ENCODE data around the gene SLC9A1.

SLC9A1 gene

GRCh38 chr1:27161594-27161993, 6.7 kb upstream of the SLC9A1 start:
- Histone ChIP-seq H2AFZ (ENCODE audit: low read depth, low read length) (no peak overlapping the region), H3K4me2 (ENCODE audit: insufficient read depth, low read length) (no peak overlapping the region), H4K20me1 (ENCODE audit: insufficient read depth, low read length) (no peaks in the 10 kb centered on the region), H3K9me3 (ENCODE audit: insufficient read depth, low read length, severe bottlenecking) (no peaks in the 10 kb centered on the region), H3K4me1 (ENCODE audit: insufficient read depth, low read length) (no peaks in the 10 kb centered on the region), H3K36me3 (ENCODE audit: insufficient read depth, low read length) (no peaks in the 10 kb centered on the region), H3K79me2 (ENCODE audit: insufficient read depth, low read length) (no peaks in the 10 kb centered on the region), H3K4me3 (ENCODE audit: low read depth in 1 of 2, low read length in 2 of 2) (no peak overlapping the region), H3K27ac (ENCODE audit: low read length) (no peak overlapping the region), H3K9ac (ENCODE audit: low read depth, low read length) (no peak overlapping the region), H3K27me3 (ENCODE audit: insufficient read depth, low read length, poor library complexity) (no peaks in the 10 kb centered on the region)
- DNase-seq = no peak
- ATAC-seq (ENCODE audit: insufficient read depth, low read depth) = no peak
- TF ChIP-seq EZH2 (IDR thresholded peaks at IDR 0.05; ENCODE audit: borderline replicate concordance, low read depth, low read length, severe bottlenecking) = no peak
- TF ChIP-seq CTCF (IDR thresholded peaks at IDR 0.05; ENCODE audit: borderline replicate concordance, extremely low read depth, low read length, poor library complexity, severe bottlenecking) = no peak

- Histone ChIP-seq H3K9me3 (ENCODE audit: insufficient read depth, low read length, severe bottlenecking) (no peaks in the 10 kb centered on the region), H3K27me3 (ENCODE audit: insufficient read depth, low read length, poor library complexity) (no peaks in the 10 kb centered on the region), H3K27ac (ENCODE audit: low read length) (no peak overlapping the region), H4K20me1 (ENCODE audit: insufficient read depth, low read length) (peaks cover 5% of the 10 kb centered on the region; the same call in 1 of the 2 replicates), H3K9ac (ENCODE audit: low read depth, low read length) (no peak overlapping the region), H3K4me2 (ENCODE audit: insufficient read depth, low read length) (no peak overlapping the region), H2AFZ (ENCODE audit: low read depth, low read length) (no peak overlapping the region), H3K36me3 (ENCODE audit: insufficient read depth, low read length) (no peaks in the 10 kb centered on the region), H3K4me3 (ENCODE audit: low read depth in 1 of 2, low read length in 2 of 2) (no peak overlapping the region), H3K79me2 (ENCODE audit: insufficient read depth, low read length) (peaks cover 26% of the 10 kb centered on the region), H3K4me1 (ENCODE audit: insufficient read depth, low read length) (peaks cover 32% of the 10 kb centered on the region)
- ATAC-seq (ENCODE audit: insufficient read depth, low read depth) (no peak), DNase-seq (no peak)
- no peak for TF ChIP-seq EZH2 (IDR thresholded peaks at IDR 0.05; ENCODE audit: borderline replicate concordance, low read depth, low read length, severe bottlenecking)
- no peak for TF ChIP-seq CTCF (IDR thresholded peaks at IDR 0.05; ENCODE audit: borderline replicate concordance, extremely low read depth, low read length, poor library complexity, severe bottlenecking)
These were observed 2.3 kb upstream of the SLC9A1 start for GRCh38 chr1:27157194-27157593.

GRCh38 chr1:27154469-27154990, 395 bp downstream of the SLC9A1 start:
- peak overlapping the region; percentile 28 to 60; a peak in 3 of 4 replicates for H3K4me3 ChIP-seq (ENCODE audit: low read depth in 1 of 2, low read length in 2 of 2)
- H3K4me2 ChIP-seq (ENCODE audit: insufficient read depth, low read length) = peak overlapping the region; percentile 69
- peak overlapping the region; percentile 58 for H3K27ac ChIP-seq (ENCODE audit: low read length)
- H4K20me1 ChIP-seq (ENCODE audit: insufficient read depth, low read length) = peaks cover 8% of the 10 kb centered on the region; the same call in 1 of the 2 replicates
- peaks cover 45% of the 10 kb centered on the region for H3K79me2 ChIP-seq (ENCODE audit: insufficient read depth, low read length)
- no peaks in the 10 kb centered on the region for H3K9me3 ChIP-seq (ENCODE audit: insufficient read depth, low read length, severe bottlenecking)
- DNase-seq (no peak), ATAC-seq (ENCODE audit: insufficient read depth, low read depth) (no peak; the same call in 2 of the 3 replicates)
- no peaks in the 10 kb centered on the region for H3K36me3 ChIP-seq (ENCODE audit: insufficient read depth, low read length)
- H3K27me3 ChIP-seq (ENCODE audit: insufficient read depth, low read length, poor library complexity) = no peaks in the 10 kb centered on the region
- no peak for TF ChIP-seq EZH2 (IDR thresholded peaks at IDR 0.05; ENCODE audit: borderline replicate concordance, low read depth, low read length, severe bottlenecking)
- no peak for TF ChIP-seq CTCF (IDR thresholded peaks at IDR 0.05; ENCODE audit: borderline replicate concordance, extremely low read depth, low read length, poor library complexity, severe bottlenecking)
- peak overlapping the region; percentile 65 for H3K9ac ChIP-seq (ENCODE audit: low read depth, low read length)
- peaks cover 42% of the 10 kb centered on the region for H3K4me1 ChIP-seq (ENCODE audit: insufficient read depth, low read length)
- H2AFZ ChIP-seq (ENCODE audit: low read depth, low read length) = peak overlapping the region; percentile 64

All from DND-41 (cell line).